Measurements from ENCODE around the gene EEF1G.
A peak's percentile ranks its signal among the peaks of the same experiment; 100 is the strongest.
"Not testable (repeated sequence)": the region's sequence is repeated elsewhere in the genome, so short reads cannot be mapped to it uniquely, and the experiment has no call there.

The EEF1G gene

DNA sequence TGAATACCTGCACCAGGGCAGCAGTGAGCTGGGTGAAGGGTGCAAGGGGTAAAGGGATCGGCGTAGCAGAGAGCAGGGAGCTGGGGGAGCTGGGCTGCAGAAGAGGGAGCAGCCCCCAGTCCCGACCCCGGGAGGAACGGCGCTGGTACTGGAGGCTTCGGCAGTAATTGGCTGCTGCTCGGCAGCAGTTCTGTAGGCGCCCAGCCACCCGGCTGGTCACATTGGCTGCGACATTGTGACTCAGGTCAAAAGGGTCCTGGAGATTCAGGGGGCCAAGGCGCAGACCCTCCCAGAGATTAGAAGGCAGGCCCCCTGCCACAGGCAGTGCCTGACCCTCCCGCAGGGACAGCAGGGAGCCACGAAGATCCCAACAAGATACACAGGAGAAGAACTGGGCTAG, 2.1 kb upstream of the EEF1G start:
- no peak for DNase-seq

DNA sequence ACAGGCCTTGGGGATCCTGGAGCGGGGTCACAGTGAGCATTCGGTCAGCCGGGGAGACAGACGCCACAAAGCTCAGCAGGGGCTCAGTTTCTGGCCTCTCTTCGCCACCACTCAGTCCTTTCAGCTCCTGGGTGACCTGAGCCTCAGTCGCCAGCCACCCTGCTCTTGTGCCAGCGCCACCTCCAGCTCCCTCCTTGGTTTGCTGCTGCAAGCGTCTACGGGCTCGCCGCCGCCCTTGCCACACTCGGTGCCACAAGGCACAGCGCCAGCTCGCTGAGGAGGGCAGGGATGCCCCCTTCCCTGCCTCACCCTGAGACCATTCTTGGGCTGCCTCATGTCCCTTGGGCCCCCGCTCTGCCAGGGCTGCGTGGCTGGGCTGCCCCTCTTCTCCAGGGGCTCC, 1.5 kb upstream of the EEF1G start:
- no peak for DNase-seq

DNA sequence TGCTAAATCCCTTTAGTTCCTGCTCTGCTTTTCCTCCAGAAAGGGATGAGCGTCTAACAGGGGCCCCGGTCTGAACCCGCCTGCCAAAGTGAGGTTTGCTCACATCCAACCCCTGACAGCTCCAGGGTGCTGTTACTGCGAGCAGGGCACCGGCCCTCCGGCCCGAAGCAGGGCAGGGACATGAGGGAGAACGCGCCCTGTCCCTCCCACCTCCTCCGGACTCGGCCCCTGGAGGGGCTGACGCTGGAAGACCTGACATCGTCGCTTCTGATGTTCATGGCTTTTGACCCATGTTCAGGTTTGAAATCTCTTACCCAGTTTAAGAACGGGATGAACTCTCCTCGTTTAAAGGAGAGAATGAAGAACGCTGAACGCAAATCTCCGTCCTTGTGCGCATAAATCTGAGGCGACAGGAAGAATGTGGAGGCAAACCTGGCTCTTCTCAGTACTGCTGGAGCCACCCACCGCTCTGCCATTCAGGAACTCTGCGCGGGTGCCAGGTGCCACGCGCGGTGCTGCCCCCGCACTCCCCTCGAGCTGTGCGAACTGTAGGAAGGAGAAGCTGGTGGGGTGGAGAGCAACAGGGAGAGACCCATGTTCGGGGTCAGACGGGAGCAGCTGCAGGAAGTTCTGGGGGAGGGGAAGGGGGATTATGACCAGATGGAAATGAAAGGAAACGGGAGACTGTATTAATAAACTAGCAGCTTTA, 826 bp upstream of the EEF1G start:
- DNase-seq, result peak; percentile 47

DNA sequence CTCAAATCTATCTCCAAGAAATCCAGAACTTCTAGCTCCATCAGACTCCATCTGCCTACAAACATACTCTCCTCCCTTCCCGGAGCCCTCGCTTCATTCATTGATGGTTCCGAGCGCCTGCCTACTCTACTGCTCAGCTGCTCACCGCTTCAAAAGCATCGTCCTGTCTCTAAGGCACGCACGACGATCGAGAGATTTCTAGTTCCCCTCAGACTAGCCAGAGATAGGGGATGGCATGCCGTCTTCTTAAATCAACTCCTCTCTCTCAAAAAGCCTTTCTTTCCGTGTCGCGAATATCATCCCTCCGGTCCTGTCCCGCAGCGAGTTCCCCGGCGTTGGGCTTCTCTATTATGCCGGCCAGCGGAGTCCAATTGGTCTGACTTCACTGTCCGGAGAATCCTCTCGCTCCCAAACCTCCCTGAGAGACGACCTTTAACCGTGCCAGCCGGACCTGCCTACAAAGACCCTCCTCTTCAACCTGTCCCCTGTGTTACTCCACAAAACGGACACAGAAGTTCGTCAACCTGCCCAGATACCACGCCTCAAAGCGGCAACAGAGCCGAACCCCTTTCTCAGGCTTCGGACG, 592 bp downstream of the EEF1G start:
- DNase-seq, result peak; percentile 64

DNA sequence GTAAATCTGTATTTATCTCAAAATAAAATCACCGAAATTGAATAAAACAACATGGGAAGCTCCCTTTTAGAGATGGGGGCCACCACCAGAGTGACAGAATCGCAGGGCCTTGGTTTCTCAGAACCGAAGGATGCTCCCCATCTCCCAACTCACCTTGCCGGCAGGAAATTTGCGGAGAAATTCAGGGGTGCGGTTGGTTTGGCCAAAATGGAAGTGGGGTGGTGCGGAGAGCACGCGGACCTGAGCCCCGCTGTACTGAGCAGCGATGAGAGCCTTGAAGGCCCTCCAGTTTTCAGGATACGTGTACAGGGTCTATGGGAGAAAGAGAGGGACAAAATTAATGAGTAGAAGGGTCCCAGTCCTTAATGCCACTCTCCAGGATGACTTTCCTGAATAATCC, 1.3 kb downstream of the EEF1G start:
- no peak for DNase-seq

DNA sequence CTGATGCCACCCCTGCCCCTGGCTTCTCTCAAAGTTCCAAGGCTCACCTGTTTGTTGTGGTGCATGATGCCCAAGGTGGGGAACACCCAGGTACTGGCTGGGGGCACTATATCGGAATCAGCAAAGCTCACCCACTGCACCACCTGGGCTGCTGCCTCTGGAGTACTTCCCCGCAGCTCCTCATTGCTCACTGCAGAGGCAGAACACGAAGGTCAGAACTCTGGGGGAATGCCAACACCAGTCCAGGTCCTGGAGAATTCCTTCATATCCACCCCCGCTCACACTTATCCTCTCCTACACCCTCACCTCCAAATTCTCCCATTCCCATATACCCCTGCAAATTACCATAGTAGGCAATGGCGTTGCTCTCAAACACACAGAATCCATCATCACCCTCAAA, 2.2 kb downstream of the EEF1G start:
- not testable (repeated sequence) for DNase-seq

DNA sequence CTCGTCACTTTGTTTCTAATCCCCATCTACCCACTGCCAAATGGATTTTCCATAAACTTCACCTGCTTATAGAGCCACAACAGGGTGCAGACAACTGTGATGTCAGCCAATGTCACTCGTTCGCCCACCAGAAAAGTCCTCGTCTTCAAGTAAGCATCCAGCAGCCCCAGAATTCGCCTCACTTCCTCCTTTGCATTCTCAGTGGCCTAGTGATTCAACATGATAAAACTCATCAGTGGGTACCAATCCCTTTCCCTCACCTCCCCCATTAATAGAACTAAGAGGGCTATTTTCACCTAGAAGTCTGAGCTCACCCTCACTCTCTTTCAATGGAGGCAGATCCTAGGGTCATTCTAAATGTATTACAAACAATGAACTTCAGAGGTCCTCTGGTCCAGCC, 2.8 kb downstream of the EEF1G start:
- not testable (repeated sequence) for DNase-seq

DNA sequence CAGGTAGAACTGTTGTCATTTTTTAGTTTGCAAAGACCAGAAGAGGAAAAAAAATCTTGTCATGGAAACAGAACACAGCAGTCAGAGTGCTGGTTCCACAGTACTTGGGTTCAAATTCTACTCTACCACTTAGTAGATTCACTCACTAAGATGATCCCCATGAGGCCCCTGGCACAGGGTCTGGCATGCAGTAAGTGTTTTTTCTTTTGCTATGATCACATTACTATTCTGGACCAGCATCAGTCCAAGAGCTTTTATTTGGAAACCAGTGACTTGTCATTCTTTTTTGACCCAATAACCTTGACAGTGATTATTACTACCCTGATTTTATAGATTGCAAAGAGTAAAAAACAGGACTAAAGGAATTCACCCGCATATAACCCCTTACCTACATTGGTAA, 4.1 kb downstream of the EEF1G start:
- no peak for DNase-seq

DNA sequence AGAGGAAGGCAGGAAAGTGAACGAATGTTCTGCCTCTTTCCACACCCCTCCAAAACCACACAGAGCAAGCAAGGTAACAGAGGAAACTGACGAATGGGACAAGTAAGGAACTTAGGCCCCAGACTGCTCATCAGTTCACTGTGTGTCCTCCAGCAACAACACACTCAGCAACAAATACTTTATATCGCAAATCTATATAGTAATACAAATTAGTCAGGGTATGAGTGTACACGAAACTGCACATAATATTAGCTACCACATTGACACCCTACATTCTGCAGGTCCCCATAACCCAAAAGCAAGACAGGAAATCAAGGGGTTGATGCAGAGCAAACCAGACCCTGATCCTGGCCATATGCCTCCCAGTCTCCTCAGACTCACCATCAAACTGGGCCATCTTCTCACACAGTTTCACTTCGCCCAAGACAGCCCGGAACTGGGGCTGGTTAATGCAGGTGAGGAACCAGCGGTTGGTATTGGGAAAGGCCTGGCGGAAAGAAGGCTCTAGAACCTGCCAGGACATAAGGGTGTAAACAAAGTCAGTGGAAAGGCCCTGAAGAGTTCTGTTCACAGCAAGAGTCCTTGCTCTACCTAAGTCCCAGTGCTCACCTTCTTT, 6.6 kb downstream of the EEF1G start:
- DNase-seq, result no peak

DNA sequence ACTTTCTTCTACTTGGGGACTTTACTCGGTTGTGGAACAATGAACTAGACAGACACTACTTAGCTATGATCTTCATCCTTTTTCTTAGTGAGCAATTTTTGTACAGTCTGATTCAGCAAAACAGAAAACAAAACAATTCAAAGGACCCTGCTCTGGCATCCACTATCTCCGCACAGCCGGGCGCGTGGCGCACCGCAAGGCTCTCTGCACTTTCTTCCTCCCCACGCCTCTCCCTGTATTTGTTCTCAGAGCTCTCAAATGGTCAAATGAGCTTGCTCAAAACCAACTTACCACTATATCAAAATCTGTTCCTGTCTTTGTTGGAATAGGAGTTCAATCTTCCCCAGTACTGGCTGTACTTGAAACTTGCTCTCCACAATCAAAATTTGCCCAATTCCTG, 7.4 kb downstream of the EEF1G start:
- no peak for DNase-seq

DNA sequence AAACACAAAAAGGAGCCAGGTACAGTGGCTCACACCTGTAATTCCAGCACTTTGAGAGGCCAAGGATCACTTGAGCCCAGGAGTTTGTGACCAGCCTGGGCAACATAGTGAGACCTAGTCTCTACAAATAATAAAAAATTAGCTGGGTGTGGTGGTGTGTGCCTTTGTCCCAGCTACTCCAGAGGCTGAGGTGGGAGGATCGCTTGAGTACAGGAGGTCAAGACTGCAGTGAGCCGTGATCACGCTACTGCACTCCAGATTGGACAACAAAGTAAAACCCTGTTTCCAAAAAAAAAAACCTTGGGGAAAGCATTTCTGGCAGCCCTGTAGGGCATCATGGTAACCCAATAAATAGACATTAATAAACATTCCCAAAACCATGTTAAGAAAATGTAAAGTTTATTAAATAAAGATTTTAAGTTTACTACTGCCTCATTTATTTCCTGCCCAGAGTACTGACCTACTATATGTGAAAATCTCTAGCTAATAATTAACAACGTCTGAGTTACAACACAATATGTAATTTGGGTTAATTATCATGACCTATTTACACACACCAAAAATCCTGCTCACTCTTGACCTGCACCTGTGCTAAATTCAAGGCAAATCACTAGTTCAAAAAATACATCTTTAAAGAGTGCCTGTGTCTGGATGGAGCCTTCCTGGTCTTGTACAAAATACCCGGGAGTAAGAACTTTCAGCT, 8.4 kb downstream of the EEF1G start:
- no peak for DNase-seq

DNA sequence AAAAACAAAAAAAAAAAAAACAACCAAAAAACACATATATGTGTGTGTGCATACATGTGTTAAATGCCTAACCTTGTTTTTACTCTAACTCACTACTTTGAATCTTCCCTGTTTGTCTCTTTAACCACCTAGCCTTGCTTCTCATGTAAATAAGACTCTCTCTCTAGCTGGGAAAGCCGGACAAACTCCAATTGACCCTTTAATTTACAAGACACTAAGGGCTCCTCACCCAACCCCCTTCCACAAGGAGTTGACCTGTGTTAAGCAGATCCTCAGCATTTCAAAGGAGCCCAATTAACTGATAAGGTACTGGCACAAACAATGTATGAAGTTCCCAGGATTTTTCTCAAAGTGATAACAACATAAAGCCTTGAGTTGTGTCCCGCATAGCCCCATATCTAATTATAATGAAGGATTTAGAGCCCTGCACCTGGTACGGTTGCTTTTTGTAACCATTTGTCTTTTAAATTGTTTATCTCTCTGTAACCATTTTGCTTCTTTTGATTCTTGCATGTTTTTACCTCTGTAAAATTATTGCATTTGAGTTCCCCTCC, 11.9 kb downstream of the EEF1G start:
- not testable (repeated sequence) for DNase-seq

DNA sequence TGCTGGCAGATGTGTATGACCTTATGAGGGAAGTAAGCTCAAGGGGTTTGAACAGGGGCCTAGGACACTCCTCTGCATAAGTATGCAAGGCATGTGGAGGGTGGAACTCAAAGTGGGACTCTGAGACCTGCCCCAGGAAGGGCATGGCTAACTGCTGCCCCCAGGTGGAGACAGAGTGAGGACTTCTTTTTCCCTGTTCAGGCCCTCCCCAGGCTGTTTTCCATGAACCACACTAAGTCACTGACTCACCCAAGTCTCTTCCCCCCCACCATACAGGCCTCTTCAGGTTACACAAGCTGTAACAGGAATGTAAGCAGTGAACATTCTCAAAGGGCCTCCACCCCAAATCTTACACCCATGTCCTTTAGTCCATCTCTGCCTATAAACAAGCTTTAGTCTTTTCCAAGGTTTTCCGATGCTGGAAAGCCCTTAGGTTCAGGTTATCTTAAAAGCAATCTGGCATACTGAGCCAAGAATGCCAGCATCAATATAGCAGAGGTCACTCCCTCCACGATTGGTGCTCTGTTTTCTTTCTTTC, 13.1 kb downstream of the EEF1G start:
- DNase-seq, result peak; percentile 89

DNA sequence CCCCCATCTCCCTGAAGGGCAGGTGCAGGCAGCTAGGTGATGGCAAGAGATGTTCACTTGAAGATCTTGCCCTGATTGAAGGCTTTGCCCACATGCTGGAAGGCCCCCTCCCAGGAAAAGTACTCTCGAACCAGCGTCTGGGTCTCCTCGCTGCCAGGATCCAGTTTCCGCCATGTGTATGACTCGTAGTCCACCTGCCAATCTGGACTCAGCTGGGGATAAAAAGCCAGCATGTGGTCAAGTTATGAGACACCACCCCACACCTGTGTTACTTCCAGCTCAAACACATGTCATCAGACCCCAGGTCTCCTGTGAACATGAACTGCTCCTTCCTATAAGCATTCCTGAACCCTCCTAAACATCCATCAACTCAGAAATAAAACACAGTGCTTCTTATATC, 14.1 kb downstream of the EEF1G start:
- DNase-seq, result not testable (repeated sequence)

DNA sequence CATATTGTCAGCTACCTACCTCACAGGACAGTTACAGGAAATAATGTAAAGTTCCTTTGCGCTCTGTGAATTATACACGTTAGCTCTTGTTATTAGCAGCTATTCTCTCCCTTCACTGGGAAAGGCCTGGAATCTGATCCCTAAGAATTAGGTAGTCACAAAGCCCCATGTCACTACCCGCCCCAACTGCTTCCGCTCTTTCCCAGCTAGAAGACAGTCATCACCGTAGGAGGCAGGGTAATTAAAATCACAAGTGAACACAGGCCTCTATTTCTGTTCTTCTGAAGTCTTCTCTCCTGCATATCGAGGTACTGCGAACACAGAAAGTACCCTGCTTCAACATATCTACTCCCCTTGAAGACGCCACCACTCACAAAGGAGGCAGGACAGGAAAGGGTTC, 14.5 kb downstream of the EEF1G start:
- no peak for DNase-seq

DNA sequence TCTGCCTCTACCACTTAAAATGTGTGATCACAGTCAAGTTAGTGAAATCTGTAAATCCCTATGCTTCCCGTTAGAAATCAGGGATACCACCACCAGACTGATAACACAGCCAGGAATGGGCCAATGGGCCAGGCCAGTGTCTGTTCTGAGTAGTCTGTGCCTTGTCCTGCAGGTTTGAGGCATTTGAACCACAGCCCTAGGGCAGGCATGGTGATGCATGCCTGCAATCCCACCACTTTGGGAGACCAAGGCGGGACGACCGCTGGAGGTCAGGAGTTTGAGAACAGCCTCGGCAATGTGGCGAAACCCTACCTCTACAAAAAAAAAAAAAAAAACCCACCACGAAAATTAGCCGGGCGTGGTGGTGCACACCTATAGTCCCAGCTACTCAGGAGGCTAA, 15.0 kb downstream of the EEF1G start:
- DNase-seq, result no peak

DNA sequence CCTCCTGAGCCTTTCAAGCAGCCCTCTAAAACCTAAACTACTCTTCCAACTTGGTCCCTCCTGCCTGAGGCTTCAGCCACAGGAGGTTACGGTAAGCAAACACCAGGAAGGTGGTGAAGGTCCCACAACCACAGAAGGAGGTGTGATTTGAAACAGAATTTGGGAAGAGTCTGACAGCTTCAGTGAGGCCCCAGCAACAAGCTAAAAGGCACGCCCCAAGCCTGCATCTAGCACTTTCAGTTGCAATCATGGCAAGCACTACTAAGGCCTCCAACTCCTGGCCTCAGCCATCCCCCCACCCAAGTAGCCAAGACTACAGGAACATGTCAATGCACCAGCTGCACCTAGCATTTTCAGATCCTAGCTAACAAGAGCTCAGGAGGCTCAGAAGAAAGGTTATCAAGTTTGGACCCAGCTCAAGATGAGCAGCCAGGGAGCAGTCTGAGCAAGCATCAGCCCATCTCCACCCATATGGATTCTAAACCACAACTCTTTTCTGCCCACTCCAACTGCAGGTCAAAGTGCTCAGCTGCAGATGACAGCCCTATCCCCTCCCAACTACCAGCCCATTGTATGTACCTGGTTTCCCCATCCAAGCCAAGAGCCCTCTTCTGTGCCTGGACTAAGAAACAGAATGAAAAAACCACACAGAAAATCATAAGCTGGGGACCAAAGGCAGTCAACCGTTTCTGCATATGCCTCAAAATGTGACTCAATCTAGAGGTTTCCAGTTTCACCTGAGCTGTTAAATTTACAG, 16.6 kb downstream of the EEF1G start:
- DNase-seq, result peak; percentile 62

DNA sequence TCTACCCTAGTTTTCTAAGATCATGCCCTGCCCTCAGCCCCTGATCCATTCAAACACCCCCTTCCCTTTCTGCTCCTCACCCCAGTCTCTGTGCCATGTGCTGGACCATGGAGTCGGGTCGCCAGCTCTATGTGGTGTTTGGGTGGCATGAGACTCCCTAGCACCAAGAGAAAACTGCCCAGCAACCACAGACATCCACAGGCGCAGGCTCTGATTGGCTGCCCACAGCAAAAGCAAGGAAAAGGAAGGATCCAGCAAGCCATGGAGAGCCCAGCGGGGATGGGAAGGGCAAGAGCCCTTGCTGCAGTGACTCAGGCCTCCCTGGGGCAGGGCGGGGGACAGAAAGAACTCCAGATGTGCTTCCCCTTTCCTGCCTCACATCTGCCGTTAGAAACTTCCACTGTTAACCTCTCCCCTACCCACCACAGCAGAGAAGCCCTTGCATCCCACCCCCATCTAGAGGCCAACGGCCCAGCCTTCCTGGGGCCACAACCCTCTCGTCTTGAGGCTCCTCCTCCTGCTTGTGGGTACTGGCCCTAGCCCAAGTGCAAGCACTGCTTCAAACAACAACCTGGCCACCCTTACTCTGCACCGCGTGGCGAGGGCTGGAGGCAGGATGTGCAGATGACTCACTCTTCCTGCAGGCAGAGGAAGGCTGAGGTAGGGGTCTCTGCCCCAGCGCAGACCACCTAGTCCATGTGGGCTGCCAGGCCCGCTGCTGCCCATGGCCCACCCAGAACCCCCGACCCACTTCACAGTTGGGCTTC, 17.4 kb downstream of the EEF1G start:
- DNase-seq, result peak; percentile 93

DNA sequence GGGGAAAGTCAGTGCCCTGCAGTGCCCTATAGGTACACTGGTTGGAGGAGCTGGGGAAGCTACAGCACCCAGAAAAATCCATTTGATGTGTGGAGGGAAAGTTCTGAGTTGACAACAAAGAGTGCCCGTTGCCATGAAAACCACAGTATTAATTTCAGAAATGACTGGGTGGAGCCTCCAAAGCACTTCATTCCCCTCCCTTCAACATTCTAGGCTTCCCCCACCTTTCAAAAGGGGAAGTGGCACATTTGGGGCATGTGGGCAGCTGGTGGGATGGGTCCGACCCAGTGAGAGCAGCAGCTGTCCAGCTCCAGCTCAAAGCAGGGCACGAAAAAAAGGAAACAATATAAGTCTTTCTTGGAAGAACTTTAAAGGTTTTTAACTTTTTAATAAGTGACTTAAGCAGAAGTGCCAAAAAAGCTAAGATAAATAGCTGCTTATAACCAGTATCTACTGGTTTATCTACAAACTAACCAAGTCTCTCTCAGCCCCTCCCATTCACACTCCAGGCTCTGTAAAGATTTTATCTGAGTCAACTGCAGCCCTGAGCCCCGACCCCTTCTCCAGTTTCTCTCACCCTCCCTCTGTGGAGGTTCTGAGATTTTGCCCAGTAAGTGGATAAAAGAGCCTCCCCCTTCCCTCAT, 18.1 kb downstream of the EEF1G start:
- peak; percentile 90 for DNase-seq

DNA sequence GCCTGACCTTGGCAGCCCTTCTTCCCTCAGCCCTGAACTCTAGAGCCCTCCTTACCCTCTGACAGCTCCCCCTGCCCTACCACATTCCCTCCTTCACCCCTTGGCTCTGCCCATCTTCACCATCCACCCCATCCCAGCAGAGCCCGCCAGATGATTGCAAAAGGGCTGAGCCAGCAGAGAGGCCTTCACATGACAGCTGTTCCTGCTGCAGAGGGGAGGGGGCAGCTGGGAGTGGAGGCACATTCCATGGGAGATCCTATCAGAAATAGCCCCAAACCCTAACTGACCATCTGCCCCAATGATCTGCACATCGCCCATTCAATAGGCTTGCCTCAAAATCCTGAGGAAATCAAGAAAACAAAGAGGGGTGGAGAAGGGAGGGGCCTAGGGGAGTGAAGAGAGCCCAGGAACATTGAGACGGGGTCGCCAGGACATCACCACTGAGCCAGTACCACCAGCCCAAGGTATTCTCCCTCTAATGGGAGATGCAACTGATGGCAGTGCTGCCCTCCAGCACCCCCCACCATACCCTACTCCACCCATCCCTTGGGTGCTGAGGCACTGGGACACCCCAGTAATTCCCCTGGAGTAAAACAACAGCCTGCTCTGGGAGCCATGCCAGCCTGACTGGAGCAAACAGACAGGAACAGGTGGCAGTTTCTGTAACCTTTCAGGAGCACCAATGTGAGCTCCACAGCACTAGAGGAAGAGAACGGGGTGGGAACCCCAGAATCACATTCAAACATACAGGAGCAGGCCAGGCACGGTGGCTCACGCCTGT, 19.1 kb downstream of the EEF1G start:
- no peak for DNase-seq
